Measurements from ENCODE around the gene PDXK.

GRCh38 chr21:43767498-43767983 lies 48.6 kb downstream of the PDXK start:
- TF ChIP-seq CTCF (IDR thresholded peaks at IDR 0.05; ENCODE audit: insufficient read depth, low read length, poor library complexity, severe bottlenecking): no peak
- TF ChIP-seq EZH2phosphoT487 (conservative IDR thresholded peaks at IDR 0.05; ENCODE audit: low read length): no peak
